ENCODE measurements around the gene FUT9.

FUT9 gene

GRCh38 chr6:96075826-96076225 is 60.1 kb downstream of the FUT9 start:
- H3K27me3 ChIP-seq (ENCODE audit: control insufficient read depth, insufficient read depth, low read length) = no peaks in the 10 kb centered on the region

GRCh38 chr6:96086745-96087144 is 71.0 kb downstream of the FUT9 start:
- H3K9me3 ChIP-seq (ENCODE audit: control insufficient read depth, low read length) = no peaks in the 10 kb centered on the region
- no peaks in the 10 kb centered on the region for H3K27me3 ChIP-seq (ENCODE audit: control insufficient read depth, insufficient read depth, low read length)
- H3K4me3 ChIP-seq (ENCODE audit: low read length) = no peak overlapping the region
- H3K9ac ChIP-seq (ENCODE audit: low read length) = no peak overlapping the region
- H3K36me3 ChIP-seq (ENCODE audit: control insufficient read depth, insufficient read depth, low read length) = no peaks in the 10 kb centered on the region
- no peaks in the 10 kb centered on the region for H3K4me1 ChIP-seq (ENCODE audit: control insufficient read depth, insufficient read depth, low read length)

More at GRCh38 chr6:96075826-96076225, 60.1 kb downstream of the FUT9 start:
- Histone ChIP-seq H3K9me3 (ENCODE audit: control insufficient read depth, low read length) (no peaks in the 10 kb centered on the region), H3K4me3 (ENCODE audit: low read length) (no peak overlapping the region), H3K4me1 (ENCODE audit: control insufficient read depth, insufficient read depth, low read length) (no peaks in the 10 kb centered on the region), H3K9ac (ENCODE audit: low read length) (no peak overlapping the region), H3K36me3 (ENCODE audit: control insufficient read depth, insufficient read depth, low read length) (no peaks in the 10 kb centered on the region)

- no peaks in the 10 kb centered on the region for H3K9me3 ChIP-seq (ENCODE audit: control insufficient read depth, low read length)
- H3K9ac ChIP-seq (ENCODE audit: low read length) = no peak overlapping the region
- no peaks in the 10 kb centered on the region for H3K27me3 ChIP-seq (ENCODE audit: control insufficient read depth, insufficient read depth, low read length)
- no peak overlapping the region for H3K4me3 ChIP-seq (ENCODE audit: low read length)
- no peaks in the 10 kb centered on the region for H3K4me1 ChIP-seq (ENCODE audit: control insufficient read depth, insufficient read depth, low read length)
- no peaks in the 10 kb centered on the region for H3K36me3 ChIP-seq (ENCODE audit: control insufficient read depth, insufficient read depth, low read length)
These were observed 73.4 kb downstream of the FUT9 start for GRCh38 chr6:96089173-96089572.

DNA sequence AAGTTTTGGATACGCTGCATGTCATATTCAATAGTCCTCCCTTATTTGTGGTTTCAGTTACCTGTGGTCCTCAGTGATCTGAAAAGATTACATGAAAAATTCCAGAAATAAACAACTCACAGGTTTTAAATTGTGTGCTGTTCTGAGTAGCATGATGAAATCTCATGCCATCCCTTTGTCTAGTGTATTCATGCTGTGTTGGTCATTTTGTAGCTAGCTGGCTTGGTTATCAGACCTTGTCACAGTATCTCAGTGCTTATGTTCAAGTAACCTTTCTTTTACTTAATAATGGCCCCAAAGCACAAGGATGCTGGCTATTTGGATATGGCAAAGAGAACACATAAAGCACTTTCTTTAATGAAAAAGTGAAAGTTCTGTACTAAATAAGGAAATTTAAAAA is 78.3 kb downstream of the FUT9 start:
- Histone ChIP-seq H3K4me1 (ENCODE audit: control insufficient read depth, insufficient read depth, low read length) (no peaks in the 10 kb centered on the region), H3K36me3 (ENCODE audit: control insufficient read depth, insufficient read depth, low read length) (no peaks in the 10 kb centered on the region), H3K9ac (ENCODE audit: low read length) (no peak overlapping the region), H3K4me3 (ENCODE audit: low read length) (no peak overlapping the region), H3K9me3 (ENCODE audit: control insufficient read depth, low read length) (no peaks in the 10 kb centered on the region), H3K27me3 (ENCODE audit: control insufficient read depth, insufficient read depth, low read length) (no peaks in the 10 kb centered on the region)

- Histone ChIP-seq H3K36me3 (ENCODE audit: control insufficient read depth, insufficient read depth, low read length) (no peaks in the 10 kb centered on the region), H3K27me3 (ENCODE audit: control insufficient read depth, insufficient read depth, low read length) (no peaks in the 10 kb centered on the region), H3K4me3 (ENCODE audit: low read length) (no peak overlapping the region), H3K9me3 (ENCODE audit: control insufficient read depth, low read length) (no peaks in the 10 kb centered on the region), H3K9ac (ENCODE audit: low read length) (no peak overlapping the region), H3K4me1 (ENCODE audit: control insufficient read depth, insufficient read depth, low read length) (no peaks in the 10 kb centered on the region)
These were observed 83.3 kb downstream of the FUT9 start for GRCh38 chr6:96099069-96099468.

DNA sequence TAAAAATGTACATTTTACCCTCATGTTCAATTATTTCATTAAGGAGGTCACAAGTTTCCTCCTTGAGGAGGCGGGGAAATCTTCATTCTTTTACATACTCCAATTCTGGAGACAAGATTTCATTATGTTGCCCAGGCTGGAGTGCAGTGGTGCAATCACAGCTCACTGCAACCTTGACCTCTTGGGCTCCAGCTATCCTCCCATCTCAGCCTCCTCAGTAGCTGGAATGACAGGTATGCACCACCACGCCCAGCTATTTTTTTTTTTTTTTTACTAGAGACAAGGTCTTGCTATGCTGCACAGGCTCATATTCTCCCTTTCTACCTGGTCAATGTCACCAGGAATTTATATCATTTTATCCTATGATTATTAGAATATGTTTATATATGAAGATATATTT is 85.8 kb downstream of the FUT9 start:
- Histone ChIP-seq H3K4me1 (ENCODE audit: control insufficient read depth, insufficient read depth, low read length) (no peaks in the 10 kb centered on the region), H3K9me3 (ENCODE audit: control insufficient read depth, low read length) (no peaks in the 10 kb centered on the region), H3K27me3 (ENCODE audit: control insufficient read depth, insufficient read depth, low read length) (no peaks in the 10 kb centered on the region), H3K4me3 (ENCODE audit: low read length) (no peak overlapping the region), H3K36me3 (ENCODE audit: control insufficient read depth, insufficient read depth, low read length) (no peaks in the 10 kb centered on the region), H3K9ac (ENCODE audit: low read length) (no peak overlapping the region)

- Histone ChIP-seq H3K36me3 (ENCODE audit: control insufficient read depth, insufficient read depth, low read length) (no peaks in the 10 kb centered on the region), H3K9ac (ENCODE audit: low read length) (no peak overlapping the region), H3K4me1 (ENCODE audit: control insufficient read depth, insufficient read depth, low read length) (no peaks in the 10 kb centered on the region), H3K4me3 (ENCODE audit: low read length) (no peak overlapping the region), H3K9me3 (ENCODE audit: control insufficient read depth, low read length) (no peaks in the 10 kb centered on the region), H3K27me3 (ENCODE audit: control insufficient read depth, insufficient read depth, low read length) (no peaks in the 10 kb centered on the region)
These were observed 89.1 kb downstream of the FUT9 start for GRCh38 chr6:96104910-96105309.

DNA sequence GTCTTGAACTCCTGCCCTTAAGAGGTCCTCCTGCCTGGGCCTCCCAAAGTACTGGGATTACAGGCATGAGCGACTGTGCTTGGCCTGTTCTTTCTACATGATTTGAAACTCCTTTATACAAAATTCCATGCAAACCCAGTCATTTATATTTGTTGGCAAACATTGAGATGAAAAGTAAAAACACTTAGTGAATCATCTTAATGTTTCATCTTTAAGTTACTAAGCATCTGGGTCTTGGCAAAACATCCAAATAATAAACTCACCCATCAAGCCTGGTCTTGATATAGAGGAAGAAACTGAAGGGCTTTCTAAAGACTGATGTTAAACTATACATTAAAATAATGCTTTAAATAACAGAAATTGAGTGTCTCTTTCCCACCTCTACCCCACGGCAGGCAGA is 95.1 kb downstream of the FUT9 start:
- Histone ChIP-seq H3K9ac (ENCODE audit: low read length) (no peak overlapping the region), H3K36me3 (ENCODE audit: control insufficient read depth, insufficient read depth, low read length) (no peaks in the 10 kb centered on the region), H3K9me3 (ENCODE audit: control insufficient read depth, low read length) (no peaks in the 10 kb centered on the region), H3K4me3 (ENCODE audit: low read length) (no peak overlapping the region), H3K27me3 (ENCODE audit: control insufficient read depth, insufficient read depth, low read length) (no peaks in the 10 kb centered on the region), H3K4me1 (ENCODE audit: control insufficient read depth, insufficient read depth, low read length) (no peaks in the 10 kb centered on the region)

DNA sequence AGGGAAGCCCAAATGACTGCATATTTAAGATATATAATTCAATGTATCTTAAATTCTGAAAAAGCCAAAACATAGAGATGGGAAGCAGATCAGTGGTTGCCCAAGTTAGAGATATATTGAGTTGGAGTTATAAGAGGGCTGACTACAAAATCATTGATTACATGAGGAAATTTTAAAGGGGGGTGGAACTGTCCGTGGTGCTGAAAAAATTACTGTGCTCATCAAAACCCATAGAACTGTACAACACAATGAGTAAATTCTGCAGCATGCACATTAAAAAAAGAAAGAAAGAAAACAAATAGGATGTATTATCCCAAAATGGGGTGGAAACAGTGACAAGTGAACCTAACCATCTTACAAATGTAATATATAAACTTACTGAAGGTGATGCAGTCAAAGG is 100.9 kb downstream of the FUT9 start:
- H3K4me3 ChIP-seq (ENCODE audit: low read length) = no peak overlapping the region
- no peaks in the 10 kb centered on the region for H3K36me3 ChIP-seq (ENCODE audit: control insufficient read depth, insufficient read depth, low read length)
- H3K9ac ChIP-seq (ENCODE audit: low read length) = no peak overlapping the region
- H3K27me3 ChIP-seq (ENCODE audit: control insufficient read depth, insufficient read depth, low read length) = no peaks in the 10 kb centered on the region
- no peaks in the 10 kb centered on the region for H3K4me1 ChIP-seq (ENCODE audit: control insufficient read depth, insufficient read depth, low read length)
- H3K9me3 ChIP-seq (ENCODE audit: control insufficient read depth, low read length) = no peaks in the 10 kb centered on the region

- no peaks in the 10 kb centered on the region for H3K4me1 ChIP-seq (ENCODE audit: control insufficient read depth, insufficient read depth, low read length)
- H3K4me3 ChIP-seq (ENCODE audit: low read length) = no peak overlapping the region
- H3K9ac ChIP-seq (ENCODE audit: low read length) = no peak overlapping the region
- no peaks in the 10 kb centered on the region for H3K27me3 ChIP-seq (ENCODE audit: control insufficient read depth, insufficient read depth, low read length)
- no peaks in the 10 kb centered on the region for H3K36me3 ChIP-seq (ENCODE audit: control insufficient read depth, insufficient read depth, low read length)
- no peaks in the 10 kb centered on the region for H3K9me3 ChIP-seq (ENCODE audit: control insufficient read depth, low read length)
These were observed 109.0 kb downstream of the FUT9 start for GRCh38 chr6:96124778-96125177.

- no peaks in the 10 kb centered on the region for H3K9me3 ChIP-seq (ENCODE audit: control insufficient read depth, low read length)
- H3K9ac ChIP-seq (ENCODE audit: low read length) = no peak overlapping the region
- no peaks in the 10 kb centered on the region for H3K27me3 ChIP-seq (ENCODE audit: control insufficient read depth, insufficient read depth, low read length)
- H3K36me3 ChIP-seq (ENCODE audit: control insufficient read depth, insufficient read depth, low read length) = no peaks in the 10 kb centered on the region
- no peaks in the 10 kb centered on the region for H3K4me1 ChIP-seq (ENCODE audit: control insufficient read depth, insufficient read depth, low read length)
- no peak overlapping the region for H3K4me3 ChIP-seq (ENCODE audit: low read length)
These were observed 122.6 kb downstream of the FUT9 start for GRCh38 chr6:96138406-96138805.

- H3K27me3 ChIP-seq (ENCODE audit: control insufficient read depth, insufficient read depth, low read length) = no peaks in the 10 kb centered on the region
- no peaks in the 10 kb centered on the region for H3K36me3 ChIP-seq (ENCODE audit: control insufficient read depth, insufficient read depth, low read length)
These were observed 126.4 kb downstream of the FUT9 start for GRCh38 chr6:96142142-96142541.

DNA sequence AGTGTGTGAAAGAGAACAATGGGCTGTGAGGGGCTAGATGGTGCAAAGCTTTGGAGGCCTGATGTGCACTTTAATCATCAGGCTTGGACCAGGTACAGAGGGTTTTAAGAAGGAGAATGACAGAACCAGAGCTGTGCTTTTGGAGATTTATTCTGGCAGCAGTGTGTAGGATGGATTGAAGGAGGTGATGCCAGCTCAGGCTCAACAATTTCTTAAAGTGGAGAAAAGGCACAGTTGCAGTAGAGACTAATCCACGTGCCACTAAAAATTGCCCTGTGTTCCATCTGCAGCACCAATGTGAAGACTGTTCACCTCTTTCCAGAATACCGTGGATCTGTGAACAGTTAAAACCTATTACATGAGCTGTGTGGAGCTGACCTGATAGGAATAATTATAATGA is 134.7 kb downstream of the FUT9 start:
- H3K9ac ChIP-seq (ENCODE audit: low read length) = no peak overlapping the region
- H3K9me3 ChIP-seq (ENCODE audit: control insufficient read depth, low read length) = no peaks in the 10 kb centered on the region
- H3K4me3 ChIP-seq (ENCODE audit: low read length) = no peak overlapping the region
- H3K36me3 ChIP-seq (ENCODE audit: control insufficient read depth, insufficient read depth, low read length) = no peaks in the 10 kb centered on the region
- H3K27me3 ChIP-seq (ENCODE audit: control insufficient read depth, insufficient read depth, low read length) = no peaks in the 10 kb centered on the region
- H3K4me1 ChIP-seq (ENCODE audit: control insufficient read depth, insufficient read depth, low read length) = no peaks in the 10 kb centered on the region

More at GRCh38 chr6:96142142-96142541, 126.4 kb downstream of the FUT9 start:
- no peaks in the 10 kb centered on the region for H3K9me3 ChIP-seq (ENCODE audit: control insufficient read depth, low read length)
- H3K4me1 ChIP-seq (ENCODE audit: control insufficient read depth, insufficient read depth, low read length) = no peaks in the 10 kb centered on the region
- H3K4me3 ChIP-seq (ENCODE audit: low read length) = no peak overlapping the region
- no peak overlapping the region for H3K9ac ChIP-seq (ENCODE audit: low read length)
